Measurements from ENCODE around the gene EXTL2. TPM values are rescaled to one million over a fixed set of nuclear protein-coding genes. Genes with fewer than 3 reads are reported as not detected.

Gene EXTL2
- total and polyA plus RNA-seq, 9 of the 15 experiments (the other 6 are each of a cell fraction or from before 2014, with no cell fraction given) = 8.5 to 40.7 (median 26.0) TPM

- no peak for TF ChIP-seq HINFP (tag; conservative IDR thresholded peaks at IDR 0.05; ENCODE audit: low read depth)
- TF ChIP-seq CBX2 (IDR thresholded peaks at IDR 0.05; ENCODE audit: insufficient read depth, low read length, poor library complexity, severe bottlenecking) = no peak
- TF ChIP-seq DACH1 (IDR thresholded peaks at IDR 0.05; ENCODE audit: partially characterized antibody) = no peak
- TF ChIP-seq ZNF655 (CRISPR knock-in tag; IDR thresholded peaks at IDR 0.05) = no peak
- TF ChIP-seq ELF4 (CRISPR knock-in tag; IDR thresholded peaks at IDR 0.05) = no peak
- no peak for TF ChIP-seq SIX5 (IDR thresholded peaks at IDR 0.05; ENCODE audit: borderline replicate concordance in 1 of 2, insufficient read depth in 1 of 2, low read depth in 1 of 2, low read length in 2 of 2)
- no peak for TF ChIP-seq PATZ1 (CRISPR knock-in tag; IDR thresholded peaks at IDR 0.05; ENCODE audit: borderline replicate concordance)
- TF ChIP-seq ARID3A (IDR thresholded peaks at IDR 0.05; ENCODE audit: borderline replicate concordance, low read depth, low read length) = no peak
- TF ChIP-seq ZNF324 (CRISPR knock-in tag; IDR thresholded peaks at IDR 0.05) = no peak
- TF ChIP-seq CTCF (IDR thresholded peaks at IDR 0.05 in 2 of 3, conservative IDR thresholded peaks at IDR 0.05 in 1 of 3; ENCODE audit: insufficient read depth in 2 of 3, low read depth in 1 of 3, low read length in 3 of 3) = no peak
- no peak for TF ChIP-seq ZNF696 (CRISPR knock-in tag; conservative IDR thresholded peaks at IDR 0.05)
- no peak for TF ChIP-seq TCF7L2 (IDR thresholded peaks at IDR 0.05; ENCODE audit: low read depth, low read length)
- no peak for TF ChIP-seq PYGO2 (tag; IDR thresholded peaks at IDR 0.05)
- no peak for TF ChIP-seq RBM39 (optimal IDR thresholded peaks at IDR 0.05; ENCODE audit: low read depth, low read length)
- TF ChIP-seq ZNF3 (CRISPR knock-in tag; IDR thresholded peaks at IDR 0.05) = no peak
- peak; percentile 81 for TF ChIP-seq ETV1 (tag; conservative IDR thresholded peaks at IDR 0.05; ENCODE audit: low read depth)
Observed at GRCh38 chr1:100894603-100895539, at the start of gene EXTL2 (continued).
